ENCODE results near the gene APLF.
"Not testable (repeated sequence)": the region's sequence is repeated elsewhere in the genome, so short reads cannot be mapped to it uniquely, and the experiment has no call there.

The APLF gene

GRCh38 chr2:68521037-68521436 lies 53.7 kb downstream of the APLF start:
- TF ChIP-seq, protein P1, sequence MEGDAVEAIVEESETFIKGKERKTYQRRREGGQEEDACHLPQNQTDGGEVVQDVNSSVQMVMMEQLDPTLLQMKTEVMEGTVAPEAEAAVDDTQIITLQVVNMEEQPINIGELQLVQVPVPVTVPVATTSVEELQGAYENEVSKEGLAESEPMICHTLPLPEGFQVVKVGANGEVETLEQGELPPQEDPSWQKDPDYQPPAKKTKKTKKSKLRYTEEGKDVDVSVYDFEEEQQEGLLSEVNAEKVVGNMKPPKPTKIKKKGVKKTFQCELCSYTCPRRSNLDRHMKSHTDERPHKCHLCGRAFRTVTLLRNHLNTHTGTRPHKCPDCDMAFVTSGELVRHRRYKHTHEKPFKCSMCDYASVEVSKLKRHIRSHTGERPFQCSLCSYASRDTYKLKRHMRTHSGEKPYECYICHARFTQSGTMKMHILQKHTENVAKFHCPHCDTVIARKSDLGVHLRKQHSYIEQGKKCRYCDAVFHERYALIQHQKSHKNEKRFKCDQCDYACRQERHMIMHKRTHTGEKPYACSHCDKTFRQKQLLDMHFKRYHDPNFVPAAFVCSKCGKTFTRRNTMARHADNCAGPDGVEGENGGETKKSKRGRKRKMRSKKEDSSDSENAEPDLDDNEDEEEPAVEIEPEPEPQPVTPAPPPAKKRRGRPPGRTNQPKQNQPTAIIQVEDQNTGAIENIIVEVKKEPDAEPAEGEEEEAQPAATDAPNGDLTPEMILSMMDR (IDR thresholded peaks at IDR 0.05; ENCODE audit: low read length): no peak
- TF ChIP-seq EZH2phosphoT487 (IDR thresholded peaks at IDR 0.05; ENCODE audit: low read length) (no peak), EZH2 (optimal IDR thresholded peaks at IDR 0.05; ENCODE audit: low read depth, low read length) (no peak)
- Histone ChIP-seq H3K4me1 (ENCODE audit: low read length) (no peaks in the 10 kb centered on the region), H3K27ac (ENCODE audit: low read length) (no peak overlapping the region)

GRCh38 chr2:68526943-68527342 lies 59.6 kb downstream of the APLF start:
- not testable (repeated sequence) for H3K9me2 ChIP-seq (replicated peaks; ENCODE audit: insufficient read depth, low read length); H3K27me3 ChIP-seq (replicated peaks; ENCODE audit: insufficient read depth, low read length); H3F3A ChIP-seq (ENCODE audit: insufficient read depth, low read length); H3K27ac ChIP-seq (ENCODE audit: low read length); H3K79me2 ChIP-seq (ENCODE audit: low read length); H2AFZ ChIP-seq (ENCODE audit: low read length); H3K4me2 ChIP-seq (ENCODE audit: low read depth, low read length); H3K9ac ChIP-seq (ENCODE audit: low read length); DNase-seq; H4K20me1 ChIP-seq (ENCODE audit: insufficient read depth, low read length); H3K4me3 ChIP-seq (ENCODE audit: low read length); H3K36me3 ChIP-seq (replicated peaks; ENCODE audit: insufficient read depth, low read length); H3K4me1 ChIP-seq (ENCODE audit: low read length); H3K9me3 ChIP-seq (replicated peaks; ENCODE audit: insufficient read depth, low read length)

More at GRCh38 chr2:68521037-68521436, 53.7 kb downstream of the APLF start:
- Histone ChIP-seq H3K9me3 (replicated peaks; ENCODE audit: insufficient read depth, low read length) (no peaks in the 10 kb centered on the region), H3K27me3 (replicated peaks; ENCODE audit: insufficient read depth, low read length) (no peaks in the 10 kb centered on the region), H3K4me2 (ENCODE audit: low read depth, low read length) (no peak overlapping the region), H4K20me1 (ENCODE audit: insufficient read depth, low read length) (no peaks in the 10 kb centered on the region), H3K4me3 (ENCODE audit: low read length) (no peak overlapping the region), H2AFZ (ENCODE audit: low read length) (no peak overlapping the region), H3K9me2 (replicated peaks; ENCODE audit: insufficient read depth, low read length) (no peaks in the 10 kb centered on the region), H3F3A (ENCODE audit: insufficient read depth, low read length) (no peaks in the 10 kb centered on the region), H3K79me2 (ENCODE audit: low read length) (no peaks in the 10 kb centered on the region), H3K9ac (ENCODE audit: low read length) (no peak overlapping the region), H3K36me3 (replicated peaks; ENCODE audit: insufficient read depth, low read length) (no peaks in the 10 kb centered on the region)
- DNase-seq: no peak

DNA sequence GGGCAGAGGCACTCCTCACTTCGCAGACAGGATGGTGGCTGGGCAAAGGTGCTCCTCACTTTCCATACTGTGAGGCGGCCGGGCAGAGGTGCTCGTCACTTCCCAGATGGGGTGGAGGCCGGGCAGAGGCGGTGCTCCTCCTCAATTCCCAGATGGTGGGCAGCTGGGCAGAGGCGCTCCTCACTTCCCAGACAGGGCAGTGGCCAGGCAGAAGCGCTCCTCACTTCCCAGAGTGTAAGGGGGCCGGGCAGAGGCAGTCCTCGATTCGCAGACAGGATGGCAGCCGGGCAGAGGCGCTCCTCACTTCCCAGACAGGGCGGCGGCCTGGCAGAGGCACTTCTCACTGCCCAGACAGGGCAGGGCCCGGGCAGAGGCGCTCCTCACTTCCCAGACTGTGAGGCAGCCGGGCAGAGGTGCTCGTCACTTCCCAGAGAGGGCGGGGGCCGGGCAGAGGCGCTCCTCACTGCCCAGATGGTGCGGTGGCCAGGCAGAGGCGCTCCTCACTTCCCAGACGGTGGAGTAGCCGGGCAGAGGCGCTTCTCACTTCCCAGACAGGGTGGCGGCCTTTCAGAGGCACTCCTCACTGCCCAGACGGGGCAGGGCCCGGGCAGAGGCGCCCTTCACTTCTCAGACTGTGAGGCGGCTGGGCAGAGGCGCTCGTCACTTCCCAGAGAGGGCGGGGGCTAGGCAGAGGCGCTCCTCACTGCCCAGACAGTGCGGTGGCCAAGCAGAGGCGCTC lies 60.1 kb downstream of the APLF start:
- H3K36me3 ChIP-seq (replicated peaks; ENCODE audit: insufficient read depth, low read length); H3K9me3 ChIP-seq (replicated peaks; ENCODE audit: insufficient read depth, low read length); H3K4me1 ChIP-seq (ENCODE audit: low read length); H3K4me2 ChIP-seq (ENCODE audit: low read depth, low read length); H3K27me3 ChIP-seq (replicated peaks; ENCODE audit: insufficient read depth, low read length); H2AFZ ChIP-seq (ENCODE audit: low read length); H3K9me2 ChIP-seq (replicated peaks; ENCODE audit: insufficient read depth, low read length); DNase-seq; H3K9ac ChIP-seq (ENCODE audit: low read length); H3K79me2 ChIP-seq (ENCODE audit: low read length); H3F3A ChIP-seq (ENCODE audit: insufficient read depth, low read length); H4K20me1 ChIP-seq (ENCODE audit: insufficient read depth, low read length); H3K4me3 ChIP-seq (ENCODE audit: low read length); H3K27ac ChIP-seq (ENCODE audit: low read length): not testable (repeated sequence)

GRCh38 chr2:68529156-68529555 lies 61.8 kb downstream of the APLF start:
- H3K9me2 ChIP-seq (replicated peaks; ENCODE audit: insufficient read depth, low read length); DNase-seq; H3K4me1 ChIP-seq (ENCODE audit: low read length): not testable (repeated sequence)

GRCh38 chr2:68529651-68530050 lies 62.3 kb downstream of the APLF start:
- H3K27me3 ChIP-seq (replicated peaks; ENCODE audit: insufficient read depth, low read length); H3F3A ChIP-seq (ENCODE audit: insufficient read depth, low read length); H3K27ac ChIP-seq (ENCODE audit: low read length); H3K36me3 ChIP-seq (replicated peaks; ENCODE audit: insufficient read depth, low read length); H3K9ac ChIP-seq (ENCODE audit: low read length); H3K9me3 ChIP-seq (replicated peaks; ENCODE audit: insufficient read depth, low read length); H2AFZ ChIP-seq (ENCODE audit: low read length); H4K20me1 ChIP-seq (ENCODE audit: insufficient read depth, low read length); H3K9me2 ChIP-seq (replicated peaks; ENCODE audit: insufficient read depth, low read length); H3K4me1 ChIP-seq (ENCODE audit: low read length); H3K79me2 ChIP-seq (ENCODE audit: low read length); H3K4me2 ChIP-seq (ENCODE audit: low read depth, low read length); H3K4me3 ChIP-seq (ENCODE audit: low read length); DNase-seq: not testable (repeated sequence)

More at GRCh38 chr2:68529156-68529555, 61.8 kb downstream of the APLF start:
- not testable (repeated sequence) for H4K20me1 ChIP-seq (ENCODE audit: insufficient read depth, low read length); H3K27me3 ChIP-seq (replicated peaks; ENCODE audit: insufficient read depth, low read length); H3K79me2 ChIP-seq (ENCODE audit: low read length); H3F3A ChIP-seq (ENCODE audit: insufficient read depth, low read length); H3K9me3 ChIP-seq (replicated peaks; ENCODE audit: insufficient read depth, low read length); H3K4me3 ChIP-seq (ENCODE audit: low read length); H2AFZ ChIP-seq (ENCODE audit: low read length); H3K9ac ChIP-seq (ENCODE audit: low read length); H3K4me2 ChIP-seq (ENCODE audit: low read depth, low read length); H3K27ac ChIP-seq (ENCODE audit: low read length); H3K36me3 ChIP-seq (replicated peaks; ENCODE audit: insufficient read depth, low read length)

Measured in MM.1S (cell line).